Epithelial cell of proximal tubule (primary cell): Measurements from ENCODE around the gene PYCARD. TPM values are rescaled to one million over a fixed set of nuclear protein-coding genes. Genes with fewer than 3 reads are reported as not detected.

Experiments
- DNase-seq: peaks from one replicate; pipeline ENCODE4 v3.0.0-alpha.2; 2011; ENCODE audit warnings: low read depth
- H3K4me3 ChIP-seq: 2 replicates; pipeline ENCODE4 v1.5.1; 2011; ENCODE audit warnings: low read depth, mild to moderate bottlenecking, low read length
- CTCF ChIP-seq: conservative IDR thresholded peaks from 2 replicates; pipeline ENCODE4 v1.5.1; 2012; ENCODE audit warnings: low read depth, mild to moderate bottlenecking, low read length
- total RNA-seq: library from RNA; depleted of rRNA; stranded (reverse); fragments of >200 nt; gene quantifications from 2 replicates; pipeline ENCODE4 v1.2.3, GENCODE V29; 2015

The PYCARD gene
- total RNA-seq, 1 donor from 2014 or later = 43.5 TPM

- DNase-seq = no peak
- TF ChIP-seq CTCF = no peak
- no peak overlapping the region for H3K4me3 ChIP-seq
These were observed 17.7 kb downstream of the PYCARD start for GRCh38 chr16:31184888-31185287.

GRCh38 chr16:31183432-31184428 is 18.8 kb downstream of the PYCARD start:
- no peak for DNase-seq
- no peak for TF ChIP-seq CTCF
- no peak overlapping the region for H3K4me3 ChIP-seq

- peak overlapping the region; percentile 89 for H3K4me3 ChIP-seq
- no peak for TF ChIP-seq CTCF
These were observed 20.2 kb downstream of the PYCARD start for GRCh38 chr16:31182391-31182790.

GRCh38 chr16:31181102-31181830 is 21.3 kb downstream of the PYCARD start:
- H3K4me3 ChIP-seq = peak overlapping the region; percentile 89
- TF ChIP-seq CTCF = no peak
- no peak for DNase-seq

More at GRCh38 chr16:31182391-31182790, 20.2 kb downstream of the PYCARD start:
- DNase-seq = no peak

- no peak for TF ChIP-seq CTCF
- peak within 1 kb of the TSS; percentile 89 for H3K4me3 ChIP-seq
- DNase-seq = peak; percentile 26
These were observed 22.7 kb downstream of the PYCARD start, which contains the start of gene FUS for GRCh38 chr16:31179747-31180459. FUS (plus strand) TSS chr16:31180139; CDS start chr16:31180215, 76 bp downstream.

GRCh38 chr16:31179219-31179746 is 23.3 kb downstream of the PYCARD start:
- H3K4me3 ChIP-seq = peak overlapping the region; percentile 89
- TF ChIP-seq CTCF = no peak
- no peak for DNase-seq
